T-cell (primary cell): Measurements from ENCODE around the gene ITPRIP. TPM values are rescaled to one million over a fixed set of nuclear protein-coding genes. Genes with fewer than 3 reads are reported as not detected.

Experiments used
- ATAC-seq, 4 experiments: fragments of 200-7000 bp in 3 of 4; fragments of 150-1000 bp in 1 of 4; cut with Tn5 transposase; replicated peaks in 1 of 4; 1 replicate in 3 of 4; 2 replicates in 1 of 4; pipeline ENCODE4 v1.10.0; 2021; ENCODE audit warnings: moderate library complexity in 3 of 4, mild to moderate bottlenecking in 2 of 4, moderate number of reproducible peaks in 1 of 4
- CTCF ChIA-PET, 2 donors: fragments of 300-600 bp; sonication (Branson Sonifier 250); formaldehyde crosslinking; loops; one replicate each; lab custom pipeline; 2022; ENCODE audit warnings: antibody characterized with exemption in 2 of 2; lab: Charles Lee
- POLR2A ChIA-PET, 2 donors: fragments of 300-600 bp; sonication (Branson Sonifier 250); formaldehyde crosslinking; loops; one replicate each; lab custom pipeline; 2022; ENCODE audit warnings: antibody characterized with exemption in 2 of 2; lab: Charles Lee
- DNase-seq, 35 experiments: peaks; one replicate each; pipeline versions ENCODE4 v3.0.0 to v3.0.0-alpha.2; 2013 to 2023
- H3K27ac ChIP-seq: one replicate; pipeline ENCODE4 v1.5.1; 2013; ENCODE audit warnings: low read length
- H3K27me3 ChIP-seq, 2 experiments: replicated peaks in 1 of 2; 1 replicate in 1 of 2; 2 replicates in 1 of 2; pipeline versions ENCODE4 v1.6.1 to v1.7.0; 2013; ENCODE audit warnings: low read length in 1 of 2, mixed read lengths in 1 of 2; ENCODE audit not compliant: control insufficient read depth in 2 of 2, insufficient read depth in 2 of 2; ENCODE audit errors: extremely low read depth in 1 of 2
- H3K36me3 ChIP-seq, 2 donors: 1 replicate in 1 of 2; 2 replicates in 1 of 2; pipeline versions ENCODE4 v1.6.1 to v1.7.0; 2013; ENCODE audit warnings: low read length in 1 of 2; ENCODE audit not compliant: control insufficient read depth in 2 of 2, insufficient read depth in 1 of 2; ENCODE audit errors: extremely low read depth in 1 of 2
- H3K4me1 ChIP-seq, 2 experiments: 1 replicate in 1 of 2; 2 replicates in 1 of 2; pipeline versions ENCODE4 v1.6.1 to v1.7.0; 2013; ENCODE audit warnings: low read length in 2 of 2, mixed read lengths in 1 of 2; ENCODE audit not compliant: insufficient read depth in 2 of 2, control insufficient read depth in 1 of 2; ENCODE audit errors: extremely low read depth in 1 of 2
- H3K4me3 ChIP-seq, 2 donors: 1 replicate in 1 of 2; 2 replicates in 1 of 2; pipeline versions ENCODE4 v1.5.1 to v1.7.0; 2013; ENCODE audit warnings: mild to moderate bottlenecking in 2 of 2, low read length in 1 of 2, moderate library complexity in 1 of 2; ENCODE audit not compliant: control insufficient read depth in 1 of 2; ENCODE audit errors: extremely low read depth in 1 of 2
- H3K9me3 ChIP-seq: 2 replicates; pipeline ENCODE4 v1.7.0; 2013
- H3K27ac Mint-ChIP-seq, 2 donors: one replicate each; pipeline ENCODE4 v1.8.0; 2020 to 2021; ENCODE audit warnings: mild to moderate bottlenecking in 2 of 2, mixed read lengths in 2 of 2
- H3K27me3 Mint-ChIP-seq, 2 donors: one replicate each; pipeline ENCODE4 v1.8.0; 2021 to 2022; ENCODE audit warnings: mixed read lengths in 2 of 2
- H3K36me3 Mint-ChIP-seq: one replicate; pipeline ENCODE4 v1.8.0; 2021; ENCODE audit warnings: mixed read lengths
- H3K4me1 Mint-ChIP-seq, 3 donors: one replicate each; pipeline ENCODE4 v1.8.0; 2020 to 2022; ENCODE audit warnings: mixed read lengths in 3 of 3, mild to moderate bottlenecking in 1 of 3
- H3K4me3 Mint-ChIP-seq, 3 donors: one replicate each; pipeline ENCODE4 v1.8.0; 2020 to 2022; ENCODE audit warnings: mild to moderate bottlenecking in 3 of 3, mixed read lengths in 3 of 3, moderate library complexity in 3 of 3
- H3K9me3 Mint-ChIP-seq, 3 donors: one replicate each; pipeline ENCODE4 v1.8.0; 2020 to 2022; ENCODE audit warnings: mixed read lengths in 3 of 3
- WGBS: methylation state at CpG from one replicate; pipeline ENCODE4 v1.1.5; 2013; ENCODE audit warnings: missing lambda C conversion rate; ENCODE audit not compliant: insufficient coverage; 5-methylcytosine and 5-hydroxymethylcytosine counted together
- total RNA-seq, 35 experiments: library from RNA in 6 of 35; stranded (reverse) in 6 of 35; fragments of 120-200 nt in 1 of 35; gene quantifications; one replicate each; pipeline versions ENCODE4 v1.2.1 to v1.2.4 and lab custom pipeline; 2013 to 2026

The ITPRIP gene
- total RNA-seq, 5 donors from 2014 or later (not counting 1 experiment from before 2014, with no cell fraction given), result 16.9 to 98.5 (median 25.0) TPM

DNA sequence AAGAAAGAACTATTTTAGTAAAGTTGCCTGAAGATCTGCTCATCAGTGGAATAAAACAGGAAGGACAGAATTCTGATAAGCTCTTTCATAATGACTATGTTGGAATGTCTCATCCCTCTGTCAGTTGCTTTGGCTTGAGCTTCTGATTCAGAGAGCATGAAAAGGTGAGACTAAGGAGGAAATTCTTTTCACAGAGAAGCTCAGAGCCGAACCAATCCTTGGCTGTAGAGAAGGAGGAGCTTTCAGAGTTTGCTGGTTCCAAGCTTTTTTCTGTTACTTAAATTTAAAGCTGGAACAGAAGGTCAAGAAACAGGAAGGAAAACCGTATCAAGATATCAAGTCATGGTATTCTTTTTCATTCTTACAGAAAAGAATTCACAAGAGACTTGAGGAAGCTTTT, 45.3 kb downstream of the ITPRIP start:
- Mint-ChIP-seq H3K4me1 (peaks cover 5 to 7% (median 5%) of the 10 kb centered on the region in 3 donors), H3K36me3 (no peaks in the 10 kb centered on the region), H3K4me3 (no peak overlapping the region), H3K9me3 (no peaks in the 10 kb centered on the region), H3K27me3 (peaks cover 12 to 14% of the 10 kb centered on the region in 2 donors), H3K27ac (no peak overlapping the region)
- peaks cover 0 to 7% of the 10 kb centered on the region in 2 experiments for H3K4me1 ChIP-seq
- DNase-seq, result no peak
- H3K4me3 ChIP-seq, result no peak overlapping the region
- ChIA-PET CTCF (interaction anchor here (0.7 to 9.4 kb wide), 16 partner anchors 10 to 97 kb away, joined by 3 to 167 read pairs (median 8); partner anchors contain the start of gene CFAP58 (in 2 of the 2)), POLR2A (interaction anchor here (0.7 to 0.8 kb wide), 2 partner anchors 13 to 54 kb away, joined by 3 read pairs; no protein-coding TSS in a partner anchor)
- no peaks in the 10 kb centered on the region for H3K36me3 ChIP-seq
- WGBS, result no CpG with 5 or more reads among the region's 2 CpGs
- H3K27ac ChIP-seq, result no peak overlapping the region
- no peak for ATAC-seq
- H3K27me3 ChIP-seq, result peaks cover 0 to 19% of the 10 kb centered on the region in 2 experiments
- H3K9me3 ChIP-seq, result no peaks in the 10 kb centered on the region

DNA sequence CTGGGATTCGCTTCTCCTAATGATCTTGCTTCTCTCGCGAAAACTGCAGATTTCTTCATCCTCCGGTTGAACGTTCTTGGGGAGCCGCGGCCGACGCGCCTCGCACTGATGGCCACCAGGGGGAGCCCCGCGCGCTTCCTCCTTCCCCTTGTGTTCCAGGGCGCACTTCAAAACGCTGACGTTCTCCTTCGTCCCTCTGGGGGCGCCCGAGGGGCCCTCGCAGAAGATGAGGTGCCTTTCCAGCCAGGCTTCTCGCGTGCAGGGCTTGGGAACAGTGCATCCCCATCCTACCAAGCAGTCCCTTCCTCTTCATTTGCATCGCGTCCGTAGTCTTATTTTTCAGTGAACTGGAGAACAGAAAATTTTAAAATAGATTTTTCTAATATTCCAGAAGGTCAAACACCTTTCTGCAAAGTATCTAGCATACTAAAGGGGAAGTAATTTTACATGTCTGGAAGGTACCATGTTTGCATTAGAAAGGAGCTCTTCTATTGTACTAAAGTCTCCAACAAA, 46.8 kb downstream of the ITPRIP start:
- ATAC-seq (peak; percentile 98 to 100 (median 100)), DNase-seq (peak; percentile 70 to 95 (median 85))
- peaks cover 0 to 19% of the 10 kb centered on the region in 2 experiments for H3K27me3 ChIP-seq
- H3K4me3 ChIP-seq, result no peak overlapping the region
- no peaks in the 10 kb centered on the region for H3K36me3 ChIP-seq
- peaks cover 0 to 7% of the 10 kb centered on the region in 2 experiments for H3K4me1 ChIP-seq
- Mint-ChIP-seq H3K36me3 (no peaks in the 10 kb centered on the region), H3K4me1 (peaks cover 5 to 7% (median 5%) of the 10 kb centered on the region in 3 donors), H3K27ac (peak overlapping the region in 1 of 2 donors; percentile 28), H3K9me3 (no peaks in the 10 kb centered on the region), H3K4me3 (no peak overlapping the region), H3K27me3 (peaks cover 14 to 16% of the 10 kb centered on the region in 2 donors)
- H3K27ac ChIP-seq, result no peak overlapping the region
- no peaks in the 10 kb centered on the region for H3K9me3 ChIP-seq
- WGBS, result 2% methylated on average over 15 of the region's 26 CpGs
- POLR2A ChIA-PET, result interaction anchor here (0.6 to 1.3 kb wide), 4 partner anchors 13 to 528 kb away, joined by 3 to 4 read pairs (median 4); no protein-coding TSS in a partner anchor
- CTCF ChIA-PET, result interaction anchor here (0.6 to 9.4 kb wide), 35 partner anchors 8 to 385 kb away, joined by 3 to 167 read pairs (median 5); partner anchors contain the start of genes CFAP58 (in 2 of the 2), ITPRIP (in 2 of the 2) and GSTO2 (in 1 of the 2)

DNA sequence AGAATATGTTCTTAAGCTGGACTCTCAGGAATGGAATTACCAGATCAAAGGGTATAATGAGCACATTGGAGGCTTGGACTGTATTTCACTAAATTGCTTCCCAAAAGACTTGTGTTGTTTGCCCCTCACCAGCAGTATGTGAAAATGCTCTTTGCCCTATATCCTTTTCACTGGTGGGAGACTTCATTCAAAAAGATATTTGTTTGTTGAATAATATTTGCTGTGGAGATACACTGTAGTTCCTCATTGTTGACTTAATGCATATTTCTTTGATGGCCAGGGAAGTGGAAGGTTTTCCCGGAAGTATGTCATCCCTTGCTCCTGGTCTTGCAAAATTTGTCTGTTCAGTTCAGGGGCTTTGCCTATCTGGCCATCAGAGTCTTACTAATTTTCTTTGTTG, 49.9 kb downstream of the ITPRIP start:
- DNase-seq, result no peak

DNA sequence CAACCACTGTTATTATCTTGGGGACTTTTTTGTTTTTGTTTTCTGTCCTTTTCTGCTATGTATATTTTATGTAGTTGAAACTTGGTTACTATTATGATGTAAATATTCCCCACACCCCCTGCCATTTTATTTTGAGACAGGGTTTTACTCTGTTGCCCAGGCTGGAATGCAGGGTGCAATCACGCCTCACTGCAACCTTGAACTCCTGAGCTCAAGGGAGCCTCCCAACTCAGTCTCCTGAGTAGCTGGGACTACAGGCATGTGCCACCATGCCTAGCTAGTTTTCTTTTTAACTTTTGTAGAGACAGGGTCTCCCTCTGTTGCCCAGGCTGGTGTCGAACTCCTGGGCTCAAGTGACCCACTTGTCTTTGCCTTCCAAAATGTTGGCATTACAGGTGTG, 51.3 kb downstream of the ITPRIP start:
- Mint-ChIP-seq H3K27ac (no peak overlapping the region), H3K36me3 (no peaks in the 10 kb centered on the region), H3K27me3 (peaks cover 14 to 16% of the 10 kb centered on the region in 2 donors), H3K4me1 (peaks cover 5 to 7% (median 5%) of the 10 kb centered on the region in 3 donors), H3K9me3 (no peaks in the 10 kb centered on the region), H3K4me3 (no peak overlapping the region)
- Histone ChIP-seq H3K4me3 (no peak overlapping the region), H3K36me3 (no peaks in the 10 kb centered on the region), H3K27me3 (peaks cover 0 to 19% of the 10 kb centered on the region in 2 experiments), H3K9me3 (no peaks in the 10 kb centered on the region), H3K27ac (no peak overlapping the region), H3K4me1 (peaks cover 0 to 7% of the 10 kb centered on the region in 2 experiments)
- ATAC-seq (no peak), DNase-seq (no peak)
- ChIA-PET POLR2A (no interaction called here), CTCF (interaction anchor here in 1 of 2 donors (1.2 to 1.7 kb wide), 5 partner anchors 9 to 65 kb away, joined by 4 to 7 read pairs (median 4); partner anchors contain the start of gene ITPRIP)
- WGBS, result 100% methylated on average over 1 of the region's 2 CpGs

More for the DNA sequence above, 49.9 kb downstream of the ITPRIP start:
- ATAC-seq, result no peak
- Histone ChIP-seq H3K36me3 (no peaks in the 10 kb centered on the region), H3K9me3 (no peaks in the 10 kb centered on the region), H3K27ac (no peak overlapping the region), H3K4me3 (no peak overlapping the region), H3K27me3 (peaks cover 0 to 19% of the 10 kb centered on the region in 2 experiments), H3K4me1 (peaks cover 0 to 7% of the 10 kb centered on the region in 2 experiments)
- no CpG with 5 or more reads among the region's 1 CpG for WGBS
- H3K9me3 Mint-ChIP-seq, result no peaks in the 10 kb centered on the region
- no peak overlapping the region for H3K27ac Mint-ChIP-seq
- no peaks in the 10 kb centered on the region for H3K36me3 Mint-ChIP-seq
- H3K4me1 Mint-ChIP-seq, result peaks cover 5 to 7% (median 5%) of the 10 kb centered on the region in 3 donors
- no peak overlapping the region for H3K4me3 Mint-ChIP-seq
- CTCF ChIA-PET, result interaction anchor here (0.6 to 9.4 kb wide), 3 partner anchors 47 to 64 kb away, joined by 4 to 167 read pairs (median 4); partner anchors contain the start of gene CFAP58 (in 1 of the 2)
- POLR2A ChIA-PET, result no interaction called here
- peaks cover 14 to 16% of the 10 kb centered on the region in 2 donors for H3K27me3 Mint-ChIP-seq

GRCh38 chr10:104284846-104285245, 53.4 kb downstream of the ITPRIP start:
- no peak overlapping the region for H3K4me3 ChIP-seq
- Mint-ChIP-seq H3K9me3 (no peaks in the 10 kb centered on the region), H3K36me3 (no peaks in the 10 kb centered on the region), H3K27me3 (peaks cover 8% of the 10 kb centered on the region in 2 donors), H3K4me1 (no peaks in the 10 kb centered on the region), H3K27ac (no peak overlapping the region), H3K4me3 (no peak overlapping the region)
- WGBS, result 89% methylated on average over 4 of the region's 7 CpGs
- no peak overlapping the region for H3K27ac ChIP-seq
- no peak for ATAC-seq
- peaks cover 0 to 9% of the 10 kb centered on the region in 2 experiments for H3K27me3 ChIP-seq
- no peak for DNase-seq
- POLR2A ChIA-PET, result no interaction called here
- CTCF ChIA-PET, result no interaction called here
- no peaks in the 10 kb centered on the region for H3K36me3 ChIP-seq
- no peaks in the 10 kb centered on the region for H3K9me3 ChIP-seq
- H3K4me1 ChIP-seq, result no peaks in the 10 kb centered on the region

- peaks cover 0 to 10% of the 10 kb centered on the region in 2 experiments for H3K27me3 ChIP-seq
- H3K36me3 ChIP-seq, result no peaks in the 10 kb centered on the region
- H3K4me3 ChIP-seq, result no peak overlapping the region
- Mint-ChIP-seq H3K4me3 (no peak overlapping the region), H3K27ac (no peak overlapping the region), H3K27me3 (peaks cover 5% of the 10 kb centered on the region in 2 donors), H3K9me3 (no peaks in the 10 kb centered on the region), H3K36me3 (no peaks in the 10 kb centered on the region), H3K4me1 (no peaks in the 10 kb centered on the region)
- DNase-seq (no peak), ATAC-seq (no peak)
- CTCF ChIA-PET, result interaction anchor here in 1 of 2 donors (0.6 kb wide), 1 partner anchor 70 kb away, joined by 3 read pairs; no protein-coding TSS in a partner anchor
- no peaks in the 10 kb centered on the region for H3K4me1 ChIP-seq
- 87% methylated on average over 3 of the region's 3 CpGs for WGBS
- no peaks in the 10 kb centered on the region for H3K9me3 ChIP-seq
- no peak overlapping the region for H3K27ac ChIP-seq
- POLR2A ChIA-PET, result interaction anchor here in 1 of 2 donors (0.6 kb wide), 1 partner anchor 1033 kb away, joined by 7 read pairs; no protein-coding TSS in a partner anchor
Observed at GRCh38 chr10:104281694-104282093, 56.6 kb downstream of the ITPRIP start.
